Activated CD8-positive, alpha-beta T cell treated with anti-CD3 and anti-CD28 coated beads, Interleukin-2, amount 10 ng/mL, durations not matched to agents 7 days and 5 days (primary cell): ENCODE data around the gene AQP4. TPM values are rescaled to one million over a fixed set of nuclear protein-coding genes. Genes with fewer than 3 reads are reported as not detected.

Experiments used
- ATAC-seq: fragments of 150-1000 bp; cut with Tn5 transposase; one replicate; pipeline ENCODE4 v1.10.0; 2021; ENCODE audit warnings: moderate library complexity
- CTCF ChIA-PET: fragments of 350-600 bp; sonication (Branson Sonifier 250); formaldehyde crosslinking; loops from one replicate; lab custom pipeline; 2021; ENCODE audit warnings: antibody characterized with exemption; lab: Charles Lee
- POLR2A ChIA-PET: fragments of 350-600 bp; sonication (Branson Sonifier 250); formaldehyde crosslinking; loops from one replicate; lab custom pipeline; 2021; ENCODE audit warnings: antibody characterized with exemption; lab: Charles Lee
- DNase-seq: peaks from one replicate; pipeline ENCODE4 v3.0.0-alpha.2; 2020
- H3K27ac Mint-ChIP-seq: one replicate; pipeline ENCODE4 v1.8.0; 2021; ENCODE audit warnings: mild to moderate bottlenecking, mixed read lengths
- H3K27me3 Mint-ChIP-seq: one replicate; pipeline ENCODE4 v1.8.0; 2021; ENCODE audit warnings: low read depth, mixed read lengths
- H3K36me3 Mint-ChIP-seq: one replicate; pipeline ENCODE4 v1.8.0; 2021; ENCODE audit warnings: low read depth, mixed read lengths
- H3K4me1 Mint-ChIP-seq: one replicate; pipeline ENCODE4 v1.8.0; 2021; ENCODE audit warnings: low read depth, mixed read lengths
- H3K4me3 Mint-ChIP-seq: one replicate; pipeline ENCODE4 v1.8.0; 2021; ENCODE audit warnings: mild to moderate bottlenecking, mixed read lengths
- H3K9me3 Mint-ChIP-seq: one replicate; pipeline ENCODE4 v1.8.0; 2022; ENCODE audit warnings: mixed read lengths; ENCODE audit not compliant: insufficient read depth
- total RNA-seq, 2 experiments: library from RNA; stranded (reverse); gene quantifications; one replicate each; pipeline ENCODE4 v1.2.3, GENCODE V29; 2021

The AQP4 gene
- total RNA-seq, 2 experiments from 2014 or later = not detected

DNA sequence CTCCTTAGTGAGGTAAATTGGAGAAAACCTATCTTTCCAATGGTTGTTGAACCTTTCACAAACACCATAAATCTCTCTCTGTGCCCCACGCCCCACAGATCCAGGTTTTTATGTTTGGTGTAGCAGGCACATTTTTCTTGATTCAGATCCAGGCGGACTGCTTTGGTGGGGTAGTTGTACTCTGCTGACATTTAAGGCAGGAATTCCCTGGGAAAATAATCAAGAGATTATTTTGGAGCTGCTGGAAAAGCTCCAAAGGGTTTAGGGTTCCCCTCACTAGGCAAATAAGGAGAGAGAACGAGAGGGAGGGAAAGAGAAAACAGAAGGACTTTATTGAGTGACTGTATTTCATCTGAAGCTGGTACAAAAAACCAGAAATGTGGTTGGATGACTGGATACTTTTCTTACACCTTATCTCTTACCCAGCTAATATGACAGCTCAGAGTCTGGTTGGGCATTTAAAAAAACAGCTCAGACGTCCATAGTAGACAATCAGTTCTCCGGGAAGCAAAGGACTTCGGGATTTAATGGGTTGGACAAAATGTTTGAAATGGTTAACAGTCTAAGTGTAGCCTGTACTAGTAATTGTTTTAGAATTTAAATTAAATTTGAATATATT lies 3.6 kb upstream of the AQP4 start:
- ATAC-seq = no peak
- ChIA-PET CTCF (no interaction called here), POLR2A (no interaction called here)
- H3K27ac Mint-ChIP-seq = no peak overlapping the region
- peaks cover 4% of the 10 kb centered on the region for H3K27me3 Mint-ChIP-seq
- H3K4me1 Mint-ChIP-seq = no peaks in the 10 kb centered on the region
- no peaks in the 10 kb centered on the region for H3K36me3 Mint-ChIP-seq
- no peak overlapping the region for H3K4me3 Mint-ChIP-seq
- no peaks in the 10 kb centered on the region for H3K9me3 Mint-ChIP-seq
- DNase-seq = no peak

DNA sequence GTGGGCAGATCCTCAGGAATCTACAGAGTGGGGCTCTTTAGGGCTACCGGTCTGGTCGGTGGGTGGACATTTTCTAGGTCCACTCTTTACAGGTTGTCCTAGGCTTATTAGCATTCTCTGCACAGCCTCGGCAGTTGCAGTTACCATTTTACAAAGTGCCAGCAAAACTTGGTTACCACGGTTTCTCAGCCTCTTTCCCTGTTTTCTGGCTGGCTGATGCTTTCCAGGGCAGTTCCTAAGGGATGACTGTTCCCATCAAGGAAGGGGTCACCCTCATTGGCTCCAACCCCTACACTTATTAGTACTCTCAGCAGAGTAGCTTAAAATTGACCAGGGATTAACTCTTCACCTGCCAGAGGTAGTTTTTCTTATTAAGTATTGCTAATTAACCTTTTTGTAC lies 2.0 kb upstream of the AQP4 start:
- CTCF ChIA-PET = no interaction called here
- no peaks in the 10 kb centered on the region for H3K36me3 Mint-ChIP-seq
- POLR2A ChIA-PET = no interaction called here
- H3K4me3 Mint-ChIP-seq = no peak overlapping the region
- H3K9me3 Mint-ChIP-seq = no peaks in the 10 kb centered on the region
- no peak for DNase-seq
- H3K27ac Mint-ChIP-seq = no peak overlapping the region
- peaks cover 10% of the 10 kb centered on the region for H3K27me3 Mint-ChIP-seq
- no peak for ATAC-seq
- no peaks in the 10 kb centered on the region for H3K4me1 Mint-ChIP-seq

DNA sequence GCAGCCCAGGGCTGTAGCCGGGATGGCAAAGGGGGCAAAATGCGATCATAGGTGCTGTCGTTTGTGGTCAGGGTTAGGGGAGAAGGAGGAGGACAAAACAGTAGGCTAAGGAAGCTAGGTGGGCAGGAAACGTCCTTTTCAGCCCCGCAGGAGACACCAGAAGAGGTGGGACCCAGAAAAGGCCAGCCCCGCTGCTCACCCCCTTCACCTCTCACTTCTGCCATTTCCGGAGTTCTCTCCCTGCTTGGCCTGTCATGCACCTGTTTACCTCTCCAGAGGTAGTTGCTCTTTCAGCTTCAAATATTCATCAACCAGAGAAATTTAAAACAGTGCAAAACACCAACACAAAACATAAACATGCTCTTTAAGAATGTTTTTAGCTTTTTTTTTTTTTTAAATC lies 849 bp downstream of the AQP4 start:
- H3K36me3 Mint-ChIP-seq = no peaks in the 10 kb centered on the region
- no peak for DNase-seq
- no peak overlapping the region for H3K27ac Mint-ChIP-seq
- ChIA-PET POLR2A (no interaction called here), CTCF (no interaction called here)
- H3K4me3 Mint-ChIP-seq = no peak overlapping the region
- H3K9me3 Mint-ChIP-seq = no peaks in the 10 kb centered on the region
- no peak for ATAC-seq
- no peaks in the 10 kb centered on the region for H3K4me1 Mint-ChIP-seq
- peaks cover 10% of the 10 kb centered on the region for H3K27me3 Mint-ChIP-seq

DNA sequence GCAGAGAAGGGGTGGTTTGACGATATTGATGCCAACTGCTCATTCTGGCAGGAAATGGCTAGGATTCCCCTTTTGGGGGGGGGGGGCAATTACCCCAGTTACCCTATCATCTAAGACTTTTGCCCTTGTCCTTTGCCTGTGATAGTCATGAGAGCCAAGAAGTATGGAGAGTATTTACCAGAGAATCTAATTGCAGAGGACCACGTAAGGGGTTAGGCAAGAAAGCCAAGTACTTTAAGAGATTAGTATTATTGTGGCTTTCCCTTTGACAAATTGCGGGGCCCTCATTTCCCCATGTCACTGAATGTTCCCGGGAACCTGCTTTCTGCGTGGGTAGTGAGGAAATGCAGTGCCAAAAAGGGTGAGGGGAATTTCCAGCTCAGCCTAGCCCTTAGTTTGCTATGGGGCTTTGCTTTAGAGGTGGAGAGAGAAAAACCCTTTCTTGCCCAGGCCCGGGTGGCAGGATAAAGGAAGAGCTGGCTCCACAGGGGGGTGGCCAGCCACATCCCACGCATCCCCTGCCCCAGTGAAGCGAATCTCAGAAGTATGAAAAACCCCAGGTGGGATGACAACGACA lies 1.5 kb downstream of the AQP4 start:
- Mint-ChIP-seq H3K4me1 (no peaks in the 10 kb centered on the region), H3K27me3 (peaks cover 10% of the 10 kb centered on the region), H3K9me3 (no peaks in the 10 kb centered on the region), H3K4me3 (no peak overlapping the region), H3K36me3 (no peaks in the 10 kb centered on the region), H3K27ac (no peak overlapping the region)
- CTCF ChIA-PET = no interaction called here
- ATAC-seq = no peak
- DNase-seq = no peak
- POLR2A ChIA-PET = no interaction called here

GRCh38 chr18:26863122-26863879 lies 2.2 kb downstream of the AQP4 start:
- CTCF ChIA-PET = no interaction called here
- H3K27me3 Mint-ChIP-seq = peaks cover 10% of the 10 kb centered on the region
- ATAC-seq (no peak), DNase-seq (no peak)
- no peaks in the 10 kb centered on the region for H3K4me1 Mint-ChIP-seq
- H3K9me3 Mint-ChIP-seq = no peaks in the 10 kb centered on the region
- no peak overlapping the region for H3K27ac Mint-ChIP-seq
- no peak overlapping the region for H3K4me3 Mint-ChIP-seq
- POLR2A ChIA-PET = no interaction called here
- no peaks in the 10 kb centered on the region for H3K36me3 Mint-ChIP-seq

DNA sequence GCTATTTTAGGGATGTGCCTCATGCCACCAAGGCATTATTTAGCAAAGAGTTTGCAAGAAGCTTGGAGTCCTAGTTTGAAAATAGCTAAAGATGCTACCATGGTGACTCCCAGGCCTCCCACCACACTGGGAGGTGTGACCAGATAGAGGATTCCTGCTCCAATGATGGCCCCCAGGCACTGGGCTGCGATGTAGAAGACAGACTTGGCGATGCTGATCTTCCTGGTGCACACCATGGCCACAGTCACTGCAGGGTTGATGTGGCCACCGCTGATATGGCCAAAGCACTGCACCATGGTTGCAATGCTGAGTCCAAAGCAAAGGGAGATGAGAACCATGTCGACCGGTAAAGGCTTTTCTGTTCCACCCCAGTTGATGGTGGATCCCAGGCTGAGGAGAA lies 3.4 kb downstream of the AQP4 start:
- Mint-ChIP-seq H3K36me3 (no peaks in the 10 kb centered on the region), H3K4me3 (no peak overlapping the region), H3K9me3 (no peaks in the 10 kb centered on the region), H3K4me1 (no peaks in the 10 kb centered on the region), H3K27ac (no peak overlapping the region), H3K27me3 (peaks cover 10% of the 10 kb centered on the region)
- DNase-seq = no peak
- no peak for ATAC-seq
- POLR2A ChIA-PET = no interaction called here
- CTCF ChIA-PET = no interaction called here

DNA sequence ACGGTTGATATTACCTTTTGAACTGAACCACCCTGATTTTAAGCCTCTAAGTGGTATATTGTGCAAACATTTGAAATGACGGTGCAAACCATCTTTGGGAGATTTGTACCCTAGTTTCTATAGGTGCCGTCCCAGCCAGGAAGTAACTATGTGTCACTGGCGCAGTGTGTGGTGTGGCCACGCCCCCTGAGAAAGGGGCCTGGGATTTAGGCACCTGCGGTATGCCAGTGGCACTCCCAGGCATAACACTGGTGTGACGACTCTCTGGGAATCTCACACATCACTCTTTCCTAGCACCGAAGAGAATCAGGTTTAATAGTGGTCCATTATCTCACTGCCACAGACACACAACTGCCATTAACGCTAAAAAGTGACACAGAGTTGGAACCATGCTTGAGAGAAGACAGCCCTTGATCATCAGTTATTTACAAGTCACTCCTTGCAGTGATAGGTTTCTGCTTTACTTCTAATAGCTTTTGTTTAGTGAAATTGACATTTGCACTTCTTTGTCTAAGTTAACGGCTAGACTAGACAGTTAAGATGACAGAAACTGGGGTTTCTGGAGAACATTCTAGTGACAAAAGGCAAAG lies 11.1 kb downstream of the AQP4 start:
- H3K36me3 Mint-ChIP-seq = no peaks in the 10 kb centered on the region
- H3K27ac Mint-ChIP-seq = no peak overlapping the region
- H3K4me1 Mint-ChIP-seq = no peaks in the 10 kb centered on the region
- H3K27me3 Mint-ChIP-seq = no peaks in the 10 kb centered on the region
- POLR2A ChIA-PET = no interaction called here
- no peak for ATAC-seq
- H3K4me3 Mint-ChIP-seq = no peak overlapping the region
- H3K9me3 Mint-ChIP-seq = no peaks in the 10 kb centered on the region
- no peak for DNase-seq
- CTCF ChIA-PET = no interaction called here

- Mint-ChIP-seq H3K4me1 (no peaks in the 10 kb centered on the region), H3K27ac (no peak overlapping the region), H3K9me3 (no peaks in the 10 kb centered on the region), H3K4me3 (no peak overlapping the region), H3K27me3 (no peaks in the 10 kb centered on the region), H3K36me3 (no peaks in the 10 kb centered on the region)
- ChIA-PET CTCF (no interaction called here), POLR2A (no interaction called here)
- ATAC-seq (no peak), DNase-seq (no peak)
Observed at GRCh38 chr18:26853401-26853800, 12.1 kb downstream of the AQP4 start.

- Mint-ChIP-seq H3K4me3 (no peak overlapping the region), H3K9me3 (peaks cover 6% of the 10 kb centered on the region), H3K4me1 (no peaks in the 10 kb centered on the region), H3K27me3 (no peaks in the 10 kb centered on the region), H3K27ac (no peak overlapping the region), H3K36me3 (no peaks in the 10 kb centered on the region)
- ChIA-PET CTCF (no interaction called here), POLR2A (no interaction called here)
- DNase-seq = no peak
- no peak for ATAC-seq
Observed at GRCh38 chr18:26843760-26844159, 21.7 kb downstream of the AQP4 start.

- DNase-seq (no peak), ATAC-seq (no peak)
- ChIA-PET POLR2A (no interaction called here), CTCF (no interaction called here)
- no peaks in the 10 kb centered on the region for H3K27me3 Mint-ChIP-seq
- peaks cover 5% of the 10 kb centered on the region for H3K9me3 Mint-ChIP-seq
- H3K4me3 Mint-ChIP-seq = no peak overlapping the region
- H3K36me3 Mint-ChIP-seq = no peaks in the 10 kb centered on the region
- no peak overlapping the region for H3K27ac Mint-ChIP-seq
- H3K4me1 Mint-ChIP-seq = no peaks in the 10 kb centered on the region
Observed at GRCh38 chr18:26840965-26841364, 24.5 kb downstream of the AQP4 start.

DNA sequence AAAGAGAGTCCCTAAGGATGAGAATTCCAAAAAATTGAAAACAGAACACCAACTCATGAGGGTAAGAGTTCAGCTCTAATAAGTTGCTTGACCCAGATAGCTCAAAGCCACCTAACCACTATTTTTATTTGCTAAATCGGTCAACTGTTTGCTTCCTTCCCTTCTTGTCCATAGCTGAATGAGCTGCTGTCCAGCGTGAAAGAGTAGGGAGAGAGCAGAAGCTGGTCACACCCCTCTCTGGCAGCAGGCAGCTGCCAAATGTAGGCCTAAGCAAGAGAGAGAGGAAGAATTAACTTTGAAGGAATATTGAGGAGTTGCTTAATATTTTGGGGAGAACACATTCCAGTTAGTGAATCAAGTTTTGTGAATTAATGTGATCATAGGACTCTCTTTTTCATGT lies 25.9 kb downstream of the AQP4 start:
- no peaks in the 10 kb centered on the region for H3K36me3 Mint-ChIP-seq
- H3K27ac Mint-ChIP-seq = no peak overlapping the region
- ATAC-seq (no peak), DNase-seq (no peak)
- H3K27me3 Mint-ChIP-seq = no peaks in the 10 kb centered on the region
- H3K4me3 Mint-ChIP-seq = no peak overlapping the region
- CTCF ChIA-PET = no interaction called here
- H3K4me1 Mint-ChIP-seq = no peaks in the 10 kb centered on the region
- no peaks in the 10 kb centered on the region for H3K9me3 Mint-ChIP-seq
- POLR2A ChIA-PET = no interaction called here

- POLR2A ChIA-PET = no interaction called here
- DNase-seq = no peak
- no peaks in the 10 kb centered on the region for H3K36me3 Mint-ChIP-seq
- no peak overlapping the region for H3K4me3 Mint-ChIP-seq
- no peaks in the 10 kb centered on the region for H3K4me1 Mint-ChIP-seq
- H3K27ac Mint-ChIP-seq = no peak overlapping the region
- no peak for ATAC-seq
- CTCF ChIA-PET = no interaction called here
- H3K9me3 Mint-ChIP-seq = no peaks in the 10 kb centered on the region
- no peaks in the 10 kb centered on the region for H3K27me3 Mint-ChIP-seq
Observed at GRCh38 chr18:26832302-26832701, 33.2 kb downstream of the AQP4 start.
